Mucosa of stomach (tissue), 1 donor: ENCODE data around the gene C2orf76.
"Not testable (repeated sequence)": the region's sequence is repeated elsewhere in the genome, so short reads cannot be mapped to it uniquely, and the experiment has no call there.

Source experiments
- H3K27me3 ChIP-seq: one replicate; pipeline ENCODE4 v1.7.0; 2013; ENCODE audit warnings: mild to moderate bottlenecking, low read length; ENCODE audit not compliant: control insufficient read depth, insufficient read depth
- H3K36me3 ChIP-seq: one replicate; pipeline ENCODE4 v1.7.0; 2013; ENCODE audit warnings: low read length; ENCODE audit not compliant: control insufficient read depth, insufficient read depth
- H3K4me1 ChIP-seq: one replicate; pipeline ENCODE4 v1.7.0; 2013; ENCODE audit warnings: mild to moderate bottlenecking, low read length; ENCODE audit not compliant: control insufficient read depth, insufficient read depth
- H3K4me3 ChIP-seq: one replicate; pipeline ENCODE4 v1.7.0; 2013; ENCODE audit warnings: low read length
- H3K9ac ChIP-seq: one replicate; pipeline ENCODE4 v1.7.0; 2013; ENCODE audit warnings: mild to moderate bottlenecking, low read length, moderate library complexity
- H3K9me3 ChIP-seq: one replicate; pipeline ENCODE4 v1.7.0; 2013; ENCODE audit warnings: mild to moderate bottlenecking, low read length, moderate library complexity; ENCODE audit not compliant: control insufficient read depth
- donor health status: Pancreatic carcinoma.

C2orf76 gene

DNA sequence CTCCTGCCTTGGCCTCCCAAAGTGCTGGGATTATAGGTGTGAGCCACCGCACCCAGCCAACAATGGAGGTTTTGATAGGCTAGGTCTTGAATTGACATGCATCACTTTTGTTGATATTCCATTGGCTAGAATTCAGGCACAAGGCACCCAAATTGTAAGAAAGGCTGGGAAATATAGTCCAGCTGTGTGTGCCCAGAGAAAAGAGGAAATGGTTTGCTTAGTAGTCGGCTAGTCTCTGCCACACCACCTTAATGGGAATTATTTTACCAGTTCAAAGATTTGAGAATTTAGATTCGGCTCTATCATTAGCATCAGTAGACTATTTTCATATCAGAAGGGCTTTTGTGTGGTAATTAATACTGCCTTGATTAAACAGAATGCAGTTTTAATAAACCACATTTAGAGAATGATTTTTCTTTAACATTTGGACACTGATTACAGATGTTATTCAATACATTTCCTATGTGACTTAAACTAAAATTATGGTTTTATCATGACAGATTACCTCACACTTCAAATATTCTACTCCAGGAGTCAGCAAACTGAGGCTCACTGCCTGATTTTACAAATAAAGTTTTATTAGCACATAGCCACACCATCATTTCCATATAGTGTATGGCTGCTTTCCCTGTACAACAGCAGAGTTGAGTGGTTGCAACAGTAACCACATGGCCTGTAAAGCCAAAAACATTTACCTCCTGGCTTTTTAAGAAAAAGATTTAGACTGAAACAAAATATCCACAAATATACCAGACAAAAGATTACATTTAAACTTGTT lies 27.5 kb upstream of the C2orf76 start:
- Histone ChIP-seq H3K4me1 (peaks cover 9% of the 10 kb centered on the region), H3K4me3 (no peak overlapping the region), H3K9me3 (no peaks in the 10 kb centered on the region), H3K27me3 (no peaks in the 10 kb centered on the region), H3K36me3 (no peaks in the 10 kb centered on the region), H3K9ac (no peak overlapping the region)

DNA sequence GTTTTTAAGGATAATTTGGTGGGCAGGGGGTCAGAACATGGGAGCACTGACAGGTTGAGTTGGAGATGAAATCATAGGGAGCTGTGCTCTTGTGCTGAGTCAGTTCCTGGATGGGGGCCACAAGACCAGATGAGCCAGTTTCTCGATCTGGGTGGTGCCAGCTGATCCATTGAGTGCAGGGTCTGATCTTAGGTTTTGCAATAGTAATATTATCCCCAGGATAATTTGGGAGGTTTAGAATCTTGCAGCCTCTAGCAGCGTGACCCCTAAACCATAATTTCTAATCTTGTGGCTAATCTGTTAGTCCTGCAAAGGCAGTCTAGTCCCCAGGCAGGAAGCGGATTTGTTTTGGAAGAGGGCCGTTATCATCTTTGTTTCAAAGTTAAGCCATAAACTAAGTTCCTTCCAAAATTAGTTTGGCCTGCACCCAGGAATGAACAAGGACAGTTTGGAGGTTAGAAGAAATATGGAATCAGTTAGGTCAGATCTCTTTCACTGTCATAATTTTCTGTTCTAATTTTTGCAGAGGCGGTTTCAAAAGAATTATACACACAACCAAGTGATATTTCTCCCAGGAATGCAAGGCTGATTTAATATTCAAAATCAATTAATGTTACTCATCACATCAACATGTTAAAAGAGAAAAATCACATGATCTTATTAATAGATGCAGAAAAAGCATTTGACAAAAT lies 23.1 kb upstream of the C2orf76 start:
- H3K9ac ChIP-seq = no peak overlapping the region
- no peaks in the 10 kb centered on the region for H3K9me3 ChIP-seq
- no peaks in the 10 kb centered on the region for H3K36me3 ChIP-seq
- no peaks in the 10 kb centered on the region for H3K27me3 ChIP-seq
- no peak overlapping the region for H3K4me3 ChIP-seq
- H3K4me1 ChIP-seq = peaks cover 17% of the 10 kb centered on the region

DNA sequence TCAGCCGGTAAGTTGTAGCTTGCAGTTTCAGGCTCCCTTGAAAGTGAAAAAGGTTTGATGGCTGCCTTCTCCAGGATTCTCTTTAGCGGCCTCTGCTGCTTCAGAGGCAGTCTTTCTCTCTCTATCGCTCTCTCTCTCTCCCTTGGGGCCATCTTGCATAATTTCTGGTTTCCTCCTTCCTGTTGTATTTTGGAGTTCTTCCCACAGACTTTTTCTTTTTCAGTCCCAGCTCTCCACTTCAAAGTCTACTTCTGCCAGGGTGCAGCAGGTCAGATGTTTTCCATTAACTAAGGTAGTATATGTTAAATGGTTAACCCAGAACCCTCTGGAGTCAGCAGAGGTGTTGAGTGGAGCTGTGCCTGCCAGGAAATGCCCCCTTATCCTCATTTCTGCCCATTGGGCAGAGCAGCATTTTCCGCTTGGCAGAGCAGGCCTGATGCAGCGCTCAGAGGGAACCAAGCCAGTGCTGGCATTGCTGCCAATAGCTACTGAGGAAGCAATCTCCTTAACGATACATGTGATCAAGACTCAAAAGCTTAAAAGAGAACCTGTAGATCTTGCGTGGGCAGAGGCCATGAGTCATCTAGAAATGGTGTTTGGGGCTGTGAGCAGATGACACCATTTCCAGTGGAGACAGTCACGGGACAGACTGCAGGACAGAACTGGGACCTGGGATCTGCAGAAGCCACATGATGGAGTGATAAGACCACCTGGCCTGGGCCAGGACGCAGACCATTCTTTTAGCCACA lies 20.9 kb upstream of the C2orf76 start:
- no peaks in the 10 kb centered on the region for H3K27me3 ChIP-seq
- no peaks in the 10 kb centered on the region for H3K36me3 ChIP-seq
- H3K4me3 ChIP-seq = no peak overlapping the region
- H3K4me1 ChIP-seq = peaks cover 23% of the 10 kb centered on the region
- H3K9ac ChIP-seq = no peak overlapping the region
- no peaks in the 10 kb centered on the region for H3K9me3 ChIP-seq

DNA sequence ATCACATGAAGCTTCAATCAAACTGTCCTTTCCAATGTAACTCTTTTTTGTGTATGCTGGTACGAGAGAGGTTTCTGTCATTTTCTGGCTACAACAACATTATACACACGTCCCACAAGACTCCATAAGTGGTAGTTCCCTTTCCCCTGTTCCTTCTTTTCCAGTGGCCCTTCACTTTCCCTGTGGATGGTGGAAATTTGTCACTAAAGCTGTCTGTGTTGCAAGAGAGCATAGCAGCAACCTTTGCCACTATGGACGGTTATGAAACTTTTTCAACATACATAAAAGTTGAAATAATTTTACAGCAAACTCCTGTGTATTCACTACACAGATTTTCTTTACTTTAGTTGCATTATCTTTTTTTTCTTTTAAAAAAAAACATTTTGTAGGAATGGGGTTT lies 18.8 kb upstream of the C2orf76 start:
- Histone ChIP-seq H3K9ac (no peak overlapping the region), H3K4me1 (peaks cover 23% of the 10 kb centered on the region), H3K27me3 (no peaks in the 10 kb centered on the region), H3K9me3 (no peaks in the 10 kb centered on the region), H3K36me3 (no peaks in the 10 kb centered on the region), H3K4me3 (no peak overlapping the region)

DNA sequence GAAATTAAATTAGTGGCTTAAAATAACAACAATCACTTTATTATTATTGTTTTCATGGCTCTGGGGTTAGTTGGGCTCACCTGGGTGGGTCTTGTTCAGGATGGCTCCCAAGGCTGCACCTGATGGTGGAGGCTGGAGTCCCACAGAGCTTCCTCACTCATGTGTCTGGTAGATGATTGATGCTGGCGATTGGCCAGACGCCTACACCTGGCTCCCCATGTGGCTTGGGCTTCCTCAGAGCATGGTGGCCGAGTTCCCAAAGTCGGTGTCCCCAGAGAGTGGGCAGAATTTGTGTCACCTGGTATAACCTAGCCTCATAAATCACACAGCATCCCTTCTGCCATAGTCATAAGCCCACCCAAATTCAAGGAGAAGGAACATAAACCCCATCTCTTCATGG lies 18.3 kb upstream of the C2orf76 start:
- H3K9ac ChIP-seq = no peak overlapping the region
- peaks cover 23% of the 10 kb centered on the region for H3K4me1 ChIP-seq
- no peak overlapping the region for H3K4me3 ChIP-seq
- no peaks in the 10 kb centered on the region for H3K36me3 ChIP-seq
- H3K9me3 ChIP-seq = no peaks in the 10 kb centered on the region
- H3K27me3 ChIP-seq = no peaks in the 10 kb centered on the region

DNA sequence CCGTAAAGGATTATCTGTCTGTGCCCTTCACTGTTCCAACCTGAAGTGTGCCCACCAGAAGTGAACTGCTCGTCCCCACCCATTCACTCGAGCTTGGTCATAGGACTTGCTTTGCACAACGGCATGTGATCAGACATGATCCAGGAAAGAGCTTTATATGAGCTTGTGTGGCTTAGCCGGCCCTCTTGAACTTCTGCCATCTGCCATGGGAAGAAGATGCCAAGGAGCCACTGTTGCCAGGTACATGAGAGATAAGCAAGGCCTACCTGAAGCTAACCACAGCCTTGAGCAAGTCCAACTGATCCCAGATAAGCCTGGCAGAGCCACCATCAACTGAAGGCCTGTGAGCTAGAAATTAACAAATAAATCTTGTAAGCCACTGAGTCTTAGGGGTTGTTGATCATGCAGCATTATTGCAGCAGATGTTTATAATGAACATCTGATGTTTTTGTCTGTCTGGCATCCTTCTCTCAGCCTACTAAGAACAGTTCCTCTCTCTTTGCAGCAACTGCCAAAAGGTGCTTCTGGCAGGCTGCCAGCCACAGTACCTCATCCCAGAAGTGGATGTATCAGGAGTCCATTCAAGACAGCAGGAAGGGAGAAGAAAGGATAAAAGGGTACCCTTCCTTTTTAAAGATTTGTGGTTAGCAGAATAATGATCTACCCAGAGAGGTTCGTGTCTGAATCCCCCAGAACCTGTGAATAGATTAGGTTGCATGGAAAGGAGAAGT lies 16.9 kb upstream of the C2orf76 start:
- Histone ChIP-seq H3K9ac (no peak overlapping the region), H3K9me3 (no peaks in the 10 kb centered on the region), H3K4me1 (peaks cover 14% of the 10 kb centered on the region), H3K36me3 (no peaks in the 10 kb centered on the region), H3K27me3 (no peaks in the 10 kb centered on the region), H3K4me3 (no peak overlapping the region)

DNA sequence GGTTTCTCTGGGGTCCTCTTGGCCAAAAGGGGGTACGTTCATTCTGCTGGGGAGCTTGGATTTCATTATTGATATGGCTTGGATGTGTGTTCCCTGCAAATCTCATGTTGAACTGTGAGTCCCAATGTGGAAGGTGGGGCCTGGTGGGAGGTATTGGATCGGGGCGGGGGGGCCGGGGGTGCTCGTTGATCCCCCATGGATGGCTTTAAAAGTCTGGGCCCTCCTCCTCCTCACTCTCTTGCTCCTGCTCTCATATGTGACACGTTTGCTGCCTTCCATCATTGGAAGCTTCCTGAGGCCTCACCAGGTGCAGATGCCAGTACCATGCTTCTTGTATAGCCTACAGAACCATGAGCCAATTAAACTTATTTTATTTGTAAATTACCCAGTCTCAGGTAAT lies 11.9 kb upstream of the C2orf76 start:
- H3K27me3 ChIP-seq = no peaks in the 10 kb centered on the region
- no peak overlapping the region for H3K9ac ChIP-seq
- peaks cover 5% of the 10 kb centered on the region for H3K4me1 ChIP-seq
- H3K36me3 ChIP-seq = no peaks in the 10 kb centered on the region
- no peak overlapping the region for H3K4me3 ChIP-seq
- H3K9me3 ChIP-seq = no peaks in the 10 kb centered on the region

DNA sequence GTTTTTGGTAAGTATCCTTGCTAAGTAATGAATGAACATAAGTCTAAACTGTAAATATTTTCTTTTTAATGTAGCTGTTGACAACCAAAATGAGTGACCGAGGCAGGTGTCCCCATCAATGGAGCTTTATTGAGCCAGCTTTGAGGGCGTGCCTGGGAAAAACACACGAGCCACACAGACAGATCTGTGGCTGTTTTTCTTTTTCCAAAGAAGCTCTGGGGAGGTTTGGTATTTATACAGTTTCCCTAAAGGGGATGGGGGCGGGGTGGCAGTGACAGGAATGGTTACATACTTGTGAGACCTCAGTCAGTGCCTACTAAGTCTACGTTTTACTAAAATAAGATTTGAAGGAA lies 11.3 kb upstream of the C2orf76 start:
- Histone ChIP-seq H3K27me3 (no peaks in the 10 kb centered on the region), H3K36me3 (peaks cover 6% of the 10 kb centered on the region), H3K9ac (no peak overlapping the region), H3K9me3 (no peaks in the 10 kb centered on the region), H3K4me1 (no peaks in the 10 kb centered on the region), H3K4me3 (no peak overlapping the region)

DNA sequence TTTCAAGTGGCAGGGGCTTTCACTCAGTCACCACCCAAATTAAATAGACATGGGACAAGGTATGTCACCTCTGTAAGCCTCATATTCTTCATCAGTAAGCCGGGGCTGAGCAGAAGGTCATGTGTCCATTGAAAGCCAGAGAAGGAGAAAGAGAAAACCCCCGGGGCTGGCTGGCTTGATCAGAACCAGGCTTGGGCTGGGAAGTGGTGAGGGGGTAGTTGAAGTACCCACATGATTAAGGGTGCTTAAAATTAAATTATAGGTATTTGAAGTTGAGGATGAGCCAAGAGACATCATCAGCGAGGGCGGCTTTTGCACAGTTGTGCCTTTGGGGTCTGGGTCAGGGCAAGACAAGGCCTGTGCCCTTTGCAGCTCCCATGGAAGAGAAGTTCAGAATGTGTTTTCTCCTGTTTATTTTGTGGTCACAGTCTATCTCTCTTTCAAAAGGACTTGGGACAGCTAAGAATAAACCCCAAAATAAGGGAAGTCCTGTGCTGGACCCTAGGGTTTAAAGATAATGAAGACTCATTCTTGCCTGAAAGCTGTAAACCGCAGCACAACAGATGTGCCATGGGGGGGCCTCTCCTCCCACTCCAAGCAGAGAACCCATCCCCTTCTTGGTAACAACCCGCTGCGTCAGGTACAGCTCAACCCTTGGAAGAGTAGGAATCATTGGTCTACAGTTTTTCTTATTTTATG lies 10.8 kb upstream of the C2orf76 start:
- Histone ChIP-seq H3K9ac (no peak overlapping the region), H3K4me1 (no peaks in the 10 kb centered on the region), H3K27me3 (no peaks in the 10 kb centered on the region), H3K36me3 (peaks cover 11% of the 10 kb centered on the region), H3K9me3 (no peaks in the 10 kb centered on the region), H3K4me3 (no peak overlapping the region)

DNA sequence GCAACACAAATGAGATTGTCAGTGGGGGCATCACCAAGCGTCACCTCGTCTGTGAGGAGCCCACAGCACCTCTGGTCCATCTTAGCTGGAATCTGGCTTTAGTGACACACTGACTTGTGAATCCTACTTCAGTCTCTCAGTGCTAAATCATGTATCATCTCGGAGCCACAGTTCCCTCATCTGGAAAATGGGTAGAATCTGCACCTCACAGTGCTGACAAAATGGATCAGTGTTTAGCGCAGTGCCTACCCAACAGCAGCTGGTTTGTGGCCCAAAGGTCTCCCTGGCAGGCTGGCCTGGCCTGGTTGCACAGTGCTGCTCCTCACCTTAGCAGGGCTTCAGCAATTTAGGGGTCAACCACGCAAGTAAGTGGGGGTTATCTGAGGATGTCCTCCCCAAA lies 10.2 kb upstream of the C2orf76 start:
- Histone ChIP-seq H3K9me3 (no peaks in the 10 kb centered on the region), H3K27me3 (no peaks in the 10 kb centered on the region), H3K9ac (no peak overlapping the region), H3K4me1 (no peaks in the 10 kb centered on the region), H3K4me3 (no peak overlapping the region), H3K36me3 (peaks cover 17% of the 10 kb centered on the region)

DNA sequence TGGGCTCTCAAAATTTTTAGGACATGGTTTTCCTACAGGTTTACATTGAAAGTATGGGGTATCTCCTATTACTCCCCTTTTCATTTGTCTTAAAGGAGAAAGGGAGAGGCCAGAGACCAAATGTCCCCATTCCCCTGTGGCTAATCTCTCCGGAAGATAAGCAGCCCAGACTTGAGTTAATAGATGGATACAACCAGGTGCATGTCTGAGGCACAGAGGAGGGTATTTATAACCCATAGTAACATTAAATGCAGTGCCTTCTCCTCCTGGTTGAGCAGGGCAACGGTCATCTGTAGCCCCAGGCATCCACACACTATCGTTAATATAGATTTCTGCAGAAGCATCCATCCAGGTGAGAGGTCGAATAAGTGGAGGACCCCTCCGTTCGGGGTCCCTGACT lies 9.8 kb upstream of the C2orf76 start:
- H3K36me3 ChIP-seq = peaks cover 18% of the 10 kb centered on the region
- H3K9ac ChIP-seq, H3K4me3 ChIP-seq, H3K4me1 ChIP-seq, H3K27me3 ChIP-seq, H3K9me3 ChIP-seq: not testable (repeated sequence)
